MM.1S (cell line): ENCODE measurements around the gene AAMDC.
"Not testable (repeated sequence)": the region's sequence is repeated elsewhere in the genome, so short reads cannot be mapped to it uniquely, and the experiment has no call there.

ENCODE experiments used
- EZH2 ChIP-seq: fragments of 300-600 bp; sonication (generic); optimal IDR thresholded peaks from 2 replicates; pipeline ENCODE3; 2017; ENCODE audit warnings: low read depth, mild to moderate bottlenecking, antibody characterized with exemption, low read length, mixed read lengths
- EZH2phosphoT487 ChIP-seq: fragments of 300-600 bp; sonication (generic); IDR thresholded peaks from 2 replicates; pipeline ENCODE4 v1.6.1; 2018; ENCODE audit warnings: antibody characterized with exemption, low read length
- TF ChIP-seq, protein P1 (sequence below): fragments of 300-600 bp; sonication (generic); IDR thresholded peaks from 2 replicates; pipeline ENCODE4 v1.5.1; 2016; ENCODE audit warnings: antibody characterized with exemption, low read length, mixed read lengths

DNA sequence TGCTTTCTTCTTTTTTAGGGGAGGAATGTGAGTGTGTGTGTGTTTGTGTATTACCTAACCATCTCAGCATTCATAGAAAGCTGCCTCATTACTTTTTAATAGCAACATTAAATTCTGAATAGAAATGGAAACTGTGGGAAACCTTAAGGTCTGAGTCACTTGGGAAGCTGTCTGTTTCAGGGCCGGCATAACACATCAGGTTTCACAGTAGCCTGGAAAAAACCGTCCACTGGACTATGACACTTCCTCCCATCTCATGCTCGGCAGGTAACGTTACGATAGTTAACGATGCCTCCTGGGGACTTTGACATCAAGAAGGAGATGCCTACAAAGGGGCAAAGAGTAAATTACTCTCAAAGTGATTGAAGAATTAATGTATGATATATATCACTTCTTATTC is 89.9 kb downstream of the AAMDC start:
- TF ChIP-seq, protein P1, sequence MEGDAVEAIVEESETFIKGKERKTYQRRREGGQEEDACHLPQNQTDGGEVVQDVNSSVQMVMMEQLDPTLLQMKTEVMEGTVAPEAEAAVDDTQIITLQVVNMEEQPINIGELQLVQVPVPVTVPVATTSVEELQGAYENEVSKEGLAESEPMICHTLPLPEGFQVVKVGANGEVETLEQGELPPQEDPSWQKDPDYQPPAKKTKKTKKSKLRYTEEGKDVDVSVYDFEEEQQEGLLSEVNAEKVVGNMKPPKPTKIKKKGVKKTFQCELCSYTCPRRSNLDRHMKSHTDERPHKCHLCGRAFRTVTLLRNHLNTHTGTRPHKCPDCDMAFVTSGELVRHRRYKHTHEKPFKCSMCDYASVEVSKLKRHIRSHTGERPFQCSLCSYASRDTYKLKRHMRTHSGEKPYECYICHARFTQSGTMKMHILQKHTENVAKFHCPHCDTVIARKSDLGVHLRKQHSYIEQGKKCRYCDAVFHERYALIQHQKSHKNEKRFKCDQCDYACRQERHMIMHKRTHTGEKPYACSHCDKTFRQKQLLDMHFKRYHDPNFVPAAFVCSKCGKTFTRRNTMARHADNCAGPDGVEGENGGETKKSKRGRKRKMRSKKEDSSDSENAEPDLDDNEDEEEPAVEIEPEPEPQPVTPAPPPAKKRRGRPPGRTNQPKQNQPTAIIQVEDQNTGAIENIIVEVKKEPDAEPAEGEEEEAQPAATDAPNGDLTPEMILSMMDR, result not testable (repeated sequence)
- TF ChIP-seq EZH2, EZH2phosphoT487: not testable (repeated sequence)
